Measurements from ENCODE around the gene IGFL2.

- TF ChIP-seq POLR2A (IDR thresholded peaks at IDR 0.05; ENCODE audit: low read depth, low read length) (no peak), TAF1 (IDR thresholded peaks at IDR 0.05; ENCODE audit: low read depth, low read length) (no peak), SPI1 (IDR thresholded peaks at IDR 0.05; ENCODE audit: low read depth, low read length) (no peak), POLR2AphosphoS5 (IDR thresholded peaks at IDR 0.05; ENCODE audit: low read depth, low read length) (no peak), PAX5 (IDR thresholded peaks at IDR 0.05; ENCODE audit: insufficient read depth, low read length, severe bottlenecking) (no peak)
Observed at GRCh38 chr19:46209472-46209871, 61.4 kb downstream of the IGFL2 start.

All from GM12891 (cell line).